ENCODE data around the gene SVOPL.

DNA sequence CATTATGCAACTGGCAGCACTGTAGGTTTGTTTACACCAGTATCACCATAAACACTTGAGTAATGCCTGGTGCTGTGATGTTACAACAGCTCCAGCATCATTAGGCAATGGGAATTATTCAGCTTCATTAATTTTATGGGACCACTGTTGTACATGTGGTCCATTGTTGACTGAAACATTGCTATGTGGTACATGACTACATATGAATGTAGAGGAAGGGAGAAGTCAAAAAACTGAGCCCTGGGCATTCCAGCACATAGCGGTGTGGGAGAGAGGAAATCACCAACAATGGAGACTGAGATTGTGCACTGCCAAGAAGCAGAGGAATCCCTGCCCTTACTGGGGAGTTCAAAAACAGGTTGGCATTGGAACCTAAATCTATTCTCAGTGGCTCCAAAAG lies 152.1 kb downstream of the SVOPL start:
- TF ChIP-seq, protein P1, sequence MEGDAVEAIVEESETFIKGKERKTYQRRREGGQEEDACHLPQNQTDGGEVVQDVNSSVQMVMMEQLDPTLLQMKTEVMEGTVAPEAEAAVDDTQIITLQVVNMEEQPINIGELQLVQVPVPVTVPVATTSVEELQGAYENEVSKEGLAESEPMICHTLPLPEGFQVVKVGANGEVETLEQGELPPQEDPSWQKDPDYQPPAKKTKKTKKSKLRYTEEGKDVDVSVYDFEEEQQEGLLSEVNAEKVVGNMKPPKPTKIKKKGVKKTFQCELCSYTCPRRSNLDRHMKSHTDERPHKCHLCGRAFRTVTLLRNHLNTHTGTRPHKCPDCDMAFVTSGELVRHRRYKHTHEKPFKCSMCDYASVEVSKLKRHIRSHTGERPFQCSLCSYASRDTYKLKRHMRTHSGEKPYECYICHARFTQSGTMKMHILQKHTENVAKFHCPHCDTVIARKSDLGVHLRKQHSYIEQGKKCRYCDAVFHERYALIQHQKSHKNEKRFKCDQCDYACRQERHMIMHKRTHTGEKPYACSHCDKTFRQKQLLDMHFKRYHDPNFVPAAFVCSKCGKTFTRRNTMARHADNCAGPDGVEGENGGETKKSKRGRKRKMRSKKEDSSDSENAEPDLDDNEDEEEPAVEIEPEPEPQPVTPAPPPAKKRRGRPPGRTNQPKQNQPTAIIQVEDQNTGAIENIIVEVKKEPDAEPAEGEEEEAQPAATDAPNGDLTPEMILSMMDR (IDR thresholded peaks at IDR 0.05): no peak
- no peak for TF ChIP-seq POLR2A (IDR thresholded peaks at IDR 0.05)
- no peak for TF ChIP-seq POLR2AphosphoS5 (IDR thresholded peaks at IDR 0.05; ENCODE audit: insufficient read depth in 1 of 2, low read depth in 1 of 2)
